G401.6 (cell line): ENCODE data around the gene ZNF599.
"Not testable (repeated sequence)": the region's sequence is repeated elsewhere in the genome, so short reads cannot be mapped to it uniquely, and the experiment has no call there.

Source experiments
- FAIRE-seq: peaks from 2 replicates; lab custom pipeline; 2012; peaks lifted over from hg19 to GRCh38; lab: Jason Lieb, UNC

ZNF599 gene

DNA sequence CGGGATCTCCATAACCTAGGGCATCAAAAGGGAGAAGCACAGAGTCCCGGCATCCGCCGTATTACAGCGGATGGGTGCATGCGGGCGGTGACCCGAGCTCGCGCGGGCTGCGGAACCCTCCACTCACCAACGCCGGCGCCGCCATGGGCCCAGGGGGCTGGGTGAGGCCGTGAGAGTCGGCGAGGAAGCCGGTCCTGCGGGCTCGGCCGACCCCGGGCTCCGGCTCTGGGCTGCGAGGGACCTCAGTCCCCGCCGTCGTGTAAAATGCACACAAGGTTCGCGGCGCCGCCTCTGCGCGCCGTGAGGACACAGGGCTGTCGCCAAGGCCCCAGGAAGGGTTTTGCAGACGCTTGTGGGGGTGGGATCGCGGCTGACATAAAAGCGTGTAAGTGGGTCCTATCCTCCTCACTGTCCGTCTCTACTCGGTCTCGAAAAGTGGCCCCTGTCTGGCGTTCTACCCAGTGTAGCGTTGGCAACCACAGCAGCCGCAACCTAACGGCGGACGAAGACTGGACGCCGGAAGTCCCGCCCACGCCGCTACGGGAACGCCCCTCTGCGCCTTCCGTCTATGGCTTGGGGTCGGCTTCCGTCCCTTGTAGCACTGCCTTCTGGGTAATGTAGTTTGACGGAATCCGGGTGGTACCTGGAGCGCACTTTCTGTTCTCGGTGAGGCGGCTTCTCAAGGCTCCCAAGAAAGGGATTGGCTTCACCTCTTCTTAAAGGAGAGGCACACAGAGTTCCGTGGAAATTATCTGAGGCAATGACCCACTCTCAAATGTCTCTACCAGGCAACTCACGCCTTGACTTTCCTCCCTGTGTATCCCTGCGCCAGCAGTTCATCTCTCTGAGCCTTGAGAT, at the start of gene ZNF599:
TSS of gene ZNF599 (minus strand) at position 519 of the 858 bp plus-strand sequence. CDS start at position 145, 374 bp downstream.
- FAIRE-seq: peak; percentile 92

- no peak for FAIRE-seq
These were observed 45.3 kb upstream of the ZNF599 start for GRCh38 chr19:34818270-34818669.

- no peak for FAIRE-seq
These were observed 43.7 kb upstream of the ZNF599 start for GRCh38 chr19:34816708-34817107.

GRCh38 chr19:34808566-34808965, 35.6 kb upstream of the ZNF599 start:
- no peak for FAIRE-seq

DNA sequence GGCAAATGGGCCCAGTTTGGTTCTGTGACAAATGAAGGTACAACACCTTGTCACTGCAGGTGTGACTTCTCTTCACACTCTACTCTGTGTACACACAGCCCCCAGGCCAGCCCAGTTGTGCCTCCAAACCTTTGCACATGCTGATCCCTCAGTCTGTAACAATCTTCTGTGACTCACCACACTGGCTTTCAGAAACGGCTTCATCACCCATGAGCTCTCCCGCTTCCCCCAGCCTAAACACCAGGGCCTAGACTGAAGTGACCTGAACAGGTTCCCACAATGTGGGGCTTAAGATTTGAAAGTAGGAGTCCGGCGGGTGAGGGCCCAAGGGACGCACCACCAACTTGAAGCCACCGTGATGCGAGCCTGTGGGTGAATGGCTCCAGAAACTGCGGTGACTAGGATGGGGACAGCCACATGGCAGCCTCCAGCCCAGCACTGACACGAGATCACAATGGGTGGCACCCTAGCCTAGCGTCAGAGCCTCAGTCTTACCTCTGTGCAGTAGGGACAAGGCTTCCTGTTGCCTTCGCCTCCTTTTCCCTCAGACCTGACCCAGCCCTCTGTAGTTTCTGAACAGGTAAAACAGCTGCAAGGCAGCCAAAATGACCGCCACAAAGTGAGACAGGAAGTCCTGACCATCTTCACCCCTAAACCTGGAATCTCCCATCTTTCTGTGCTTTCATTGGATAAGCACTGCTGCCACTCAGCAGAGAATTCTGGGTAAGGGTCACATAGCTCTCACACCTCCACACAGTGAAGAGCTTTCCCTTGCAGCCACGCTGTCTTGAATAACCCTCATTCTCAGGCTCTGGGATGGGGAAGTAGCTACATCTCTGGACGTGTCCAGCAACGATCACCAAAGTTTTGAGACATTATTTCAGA, 34.2 kb upstream of the ZNF599 start:
- FAIRE-seq: no peak

- FAIRE-seq: no peak
These were observed 31.1 kb upstream of the ZNF599 start for GRCh38 chr19:34804115-34804514.

- not testable (repeated sequence) for FAIRE-seq
These were observed 23.9 kb upstream of the ZNF599 start for GRCh38 chr19:34796953-34797352.

- FAIRE-seq: no peak
These were observed 21.3 kb upstream of the ZNF599 start for GRCh38 chr19:34794066-34794960.

DNA sequence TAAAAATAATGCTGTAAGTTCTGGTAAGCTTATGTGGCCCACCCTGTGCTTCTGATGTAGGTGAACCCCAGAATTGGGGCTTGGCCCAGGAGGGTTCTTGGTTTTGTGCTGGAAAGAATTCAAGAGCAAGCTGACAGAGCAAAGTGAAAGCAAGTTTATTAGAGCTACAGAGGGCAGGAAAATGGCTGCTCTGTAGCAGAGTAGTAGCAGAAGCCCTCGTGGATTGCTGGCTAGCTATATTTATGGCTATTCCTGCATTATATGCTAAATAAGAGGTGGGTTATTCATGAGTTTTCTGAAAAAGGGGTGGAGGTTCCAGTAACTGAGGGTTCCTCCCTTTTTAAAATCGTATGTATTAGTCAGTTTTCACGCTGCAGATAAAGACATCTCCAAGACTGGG, 20.6 kb upstream of the ZNF599 start:
- no peak for FAIRE-seq

DNA sequence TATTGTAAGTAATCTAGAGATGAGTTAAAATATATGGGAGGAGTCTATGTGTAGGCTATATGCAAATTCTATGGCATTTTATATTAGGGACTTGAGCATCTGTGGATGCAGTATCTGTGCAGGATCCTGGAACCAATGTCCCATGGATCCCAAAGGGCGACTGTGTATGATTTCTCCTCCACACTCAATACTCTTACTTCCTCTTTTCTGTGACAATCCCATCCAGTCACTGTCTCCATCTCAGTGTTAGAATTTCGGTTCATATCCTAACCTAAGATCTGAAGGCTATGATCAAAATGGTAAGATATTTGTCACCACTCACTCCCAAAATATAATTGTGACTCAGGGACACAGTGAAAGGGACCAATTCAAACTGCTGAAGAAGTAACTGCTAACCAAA, 15.1 kb upstream of the ZNF599 start:
- no peak for FAIRE-seq

GRCh38 chr19:34787059-34787824, 14.2 kb upstream of the ZNF599 start:
- FAIRE-seq: no peak

DNA sequence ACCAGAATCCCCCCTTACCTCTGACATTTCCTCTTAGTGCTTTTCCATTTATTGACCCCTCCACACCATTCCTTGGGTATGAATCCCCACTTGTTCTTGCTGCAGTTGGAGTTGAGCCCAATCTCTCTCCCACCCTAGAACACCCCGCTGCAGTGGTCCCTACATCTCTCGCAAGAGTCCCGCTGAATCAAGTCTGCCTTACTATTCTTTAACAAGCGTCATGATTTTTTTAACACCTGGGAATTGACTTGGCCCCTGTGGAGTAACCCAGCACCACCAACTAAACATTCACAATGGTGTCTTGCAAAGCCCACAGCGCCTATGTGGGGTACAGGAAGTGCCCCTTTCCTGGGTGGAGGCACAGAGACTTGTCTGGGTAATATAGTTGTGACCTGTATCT, 13.2 kb upstream of the ZNF599 start:
- no peak for FAIRE-seq

DNA sequence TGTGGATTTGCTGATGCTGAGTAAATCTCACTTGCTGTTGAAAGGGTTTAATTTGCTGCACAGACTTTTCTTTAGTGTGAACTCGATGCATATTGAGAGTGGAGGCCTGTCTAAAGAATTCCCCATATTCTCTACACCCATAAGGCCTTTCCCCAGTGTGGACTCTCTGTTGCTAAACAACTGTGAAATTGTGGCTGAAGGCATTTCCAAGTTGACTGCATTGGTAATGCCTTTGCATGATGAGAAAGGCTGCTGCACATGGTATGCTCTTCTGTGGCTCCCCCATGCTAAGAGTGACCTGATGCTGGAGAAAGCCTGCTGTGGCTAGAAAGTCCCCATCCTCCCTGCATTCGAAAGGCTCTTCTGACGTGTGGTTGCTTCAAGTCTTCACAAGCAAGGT, 6.6 kb upstream of the ZNF599 start:
- no peak for FAIRE-seq

- no peak for FAIRE-seq
These were observed 5.3 kb upstream of the ZNF599 start for GRCh38 chr19:34778342-34778741.

- FAIRE-seq: no peak
These were observed 1.8 kb upstream of the ZNF599 start for GRCh38 chr19:34774857-34775256.

- no peak for FAIRE-seq
These were observed 495 bp upstream of the ZNF599 start for GRCh38 chr19:34773555-34773864.

DNA sequence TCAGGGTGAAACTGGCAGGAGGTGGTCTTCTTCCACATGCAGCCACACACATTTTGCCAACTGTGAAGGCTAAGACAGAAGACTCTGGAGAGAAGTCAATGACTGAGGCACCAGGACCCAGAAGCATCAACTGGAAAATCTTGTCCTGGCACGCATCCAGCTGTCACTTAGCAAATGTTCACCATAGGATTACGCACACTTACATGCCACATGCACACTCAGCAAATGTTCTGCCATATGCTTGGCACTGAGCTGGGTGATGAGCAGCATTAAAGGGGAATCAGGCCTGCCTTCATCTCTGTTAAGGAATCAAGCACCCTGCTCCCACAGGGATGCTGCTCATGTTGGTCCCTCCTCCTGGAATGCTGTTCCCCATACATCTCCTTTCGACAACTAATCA, 5.1 kb downstream of the ZNF599 start:
- FAIRE-seq: no peak

- FAIRE-seq: no peak
These were observed 6.6 kb downstream of the ZNF599 start for GRCh38 chr19:34766386-34766785.

DNA sequence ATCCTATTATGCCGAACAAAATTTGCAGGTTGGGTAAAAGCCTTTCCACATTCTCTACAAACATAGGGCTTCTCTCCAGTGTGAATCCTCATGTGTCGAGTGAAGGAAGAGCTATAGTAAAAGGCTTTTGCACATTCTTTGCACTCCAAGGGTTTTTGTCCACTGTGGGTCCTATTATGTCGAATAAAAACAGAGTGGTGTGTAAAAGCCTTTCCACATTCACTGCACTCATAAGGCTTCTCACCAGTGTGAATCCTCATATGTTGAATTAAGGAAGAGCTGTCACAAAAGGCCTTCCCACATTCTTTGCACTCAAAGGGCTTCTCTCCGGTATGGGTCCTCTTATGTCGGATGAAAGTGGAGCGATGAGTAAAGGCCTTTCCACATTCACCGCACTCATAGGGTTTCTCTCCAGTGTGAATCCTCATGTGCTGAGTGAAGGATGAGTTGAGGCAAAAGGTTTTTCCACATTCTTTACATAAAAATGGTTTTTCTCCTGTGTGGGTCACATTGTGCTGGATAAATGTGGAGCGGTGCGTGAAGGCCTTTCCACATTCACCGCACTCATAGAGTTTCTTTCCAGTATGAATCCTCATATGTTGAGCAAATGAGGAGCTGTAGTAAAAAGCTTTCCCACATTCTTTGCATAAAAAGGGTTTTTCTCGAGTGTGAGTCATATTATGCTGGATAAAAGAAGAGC, 13.6 kb downstream of the ZNF599 start:
- no peak for FAIRE-seq

DNA sequence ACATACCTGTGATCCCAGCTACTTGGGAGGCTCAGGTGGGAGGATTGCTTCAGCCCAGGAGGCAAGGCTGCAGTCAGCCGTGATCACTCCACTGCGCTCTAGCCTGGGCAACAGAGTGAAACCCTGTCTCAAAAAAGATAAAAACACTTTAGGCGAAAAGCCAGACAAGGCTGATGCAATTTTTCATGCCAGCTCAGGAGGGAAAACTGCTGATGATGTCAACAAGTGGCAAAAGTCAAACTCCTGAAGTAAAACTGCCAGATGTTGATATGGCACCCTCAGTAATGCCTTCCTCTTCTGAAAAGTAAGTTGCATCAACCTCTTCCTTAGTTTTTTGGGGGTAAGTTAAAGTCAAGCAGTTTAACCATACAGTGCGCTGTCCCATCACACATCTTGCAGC, 15.6 kb downstream of the ZNF599 start:
- FAIRE-seq: no peak
